Stimulated activated CD8-positive, alpha-beta memory T cell treated with anti-CD3 and anti-CD28 coated beads, Interleukin-7, amount 100 ng/mL, for 4 hours (primary cell): Measurements from ENCODE around the gene ACY1.
"Not testable (repeated sequence)": the region's sequence is repeated elsewhere in the genome, so short reads cannot be mapped to it uniquely, and the experiment has no call there.

Experiments used
- DNase-seq, 2 donors: peaks; one replicate each; pipeline ENCODE4 v3.0.0-alpha.2; 2020; ENCODE audit warnings: low read depth in 2 of 2

Gene ACY1

DNA sequence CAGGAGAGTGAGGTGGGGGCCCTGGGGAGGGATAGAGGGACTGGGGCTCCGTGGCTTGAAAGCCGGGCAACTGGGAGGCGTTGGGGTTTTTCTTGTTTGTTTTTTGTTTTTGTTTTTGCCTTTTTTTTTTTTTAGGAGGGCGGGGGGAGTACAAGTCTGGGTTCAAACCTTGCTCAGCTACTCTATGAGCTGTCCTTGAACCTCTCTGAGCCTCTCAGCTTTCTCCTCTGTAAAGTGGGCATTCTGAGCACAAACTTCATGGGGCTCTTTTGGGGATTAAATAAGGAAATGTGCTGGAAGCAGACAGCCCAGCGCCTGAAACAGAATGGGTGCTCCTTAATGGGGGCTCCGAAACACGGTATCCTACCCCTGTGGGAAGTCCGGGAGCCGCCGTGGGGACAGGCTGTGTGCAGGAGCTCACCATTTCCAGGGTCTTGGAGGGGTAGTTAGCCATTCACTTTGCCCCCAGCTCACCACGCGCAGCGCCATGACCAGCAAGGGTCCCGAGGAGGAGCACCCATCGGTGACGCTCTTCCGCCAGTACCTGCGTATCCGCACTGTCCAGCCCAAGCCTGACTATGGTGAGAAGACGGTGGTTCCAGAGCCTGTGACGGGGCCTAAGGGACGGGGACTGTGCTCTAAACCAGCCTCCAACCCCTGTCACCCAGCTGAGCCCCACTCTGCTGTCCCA, 388 bp downstream of the ACY1 start:
- no peak for DNase-seq

DNA sequence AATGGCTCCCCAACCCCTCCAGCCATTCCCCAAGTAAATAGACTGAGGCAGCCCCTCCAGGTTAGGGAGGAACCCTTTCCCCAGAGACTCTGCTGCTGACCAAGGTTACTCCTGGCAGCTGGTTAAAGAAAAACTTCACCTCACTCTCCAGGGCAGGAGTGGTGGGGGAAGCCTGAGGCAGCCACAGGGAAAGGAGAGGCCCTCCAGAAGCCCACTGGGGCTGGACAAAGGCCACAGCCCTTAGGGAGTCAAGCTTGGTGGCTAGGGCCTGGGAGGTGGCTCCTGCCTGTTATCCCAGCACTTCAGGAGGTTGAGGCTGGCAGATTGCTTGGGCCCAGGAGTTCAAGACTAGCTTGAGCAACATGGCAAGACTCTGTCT, 923 bp downstream of the ACY1 start:
- DNase-seq = no peak

DNA sequence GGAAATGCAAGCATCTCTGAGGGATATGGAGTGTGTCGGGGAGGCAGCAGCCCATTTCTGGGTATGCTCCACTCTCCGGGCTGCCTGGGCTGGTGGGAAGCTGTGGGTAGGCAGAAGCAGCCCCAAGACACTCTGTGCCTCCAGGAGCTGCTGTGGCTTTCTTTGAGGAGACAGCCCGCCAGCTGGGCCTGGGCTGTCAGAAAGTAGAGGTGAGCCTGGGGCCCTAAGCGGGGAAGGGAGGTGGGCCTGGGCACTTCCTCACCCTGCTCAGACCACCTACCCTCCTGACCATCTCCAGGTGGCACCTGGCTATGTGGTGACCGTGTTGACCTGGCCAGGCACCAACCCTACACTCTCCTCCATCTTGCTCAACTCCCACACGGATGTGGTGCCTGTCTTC, 1.7 kb downstream of the ACY1 start:
- DNase-seq = no peak

DNA sequence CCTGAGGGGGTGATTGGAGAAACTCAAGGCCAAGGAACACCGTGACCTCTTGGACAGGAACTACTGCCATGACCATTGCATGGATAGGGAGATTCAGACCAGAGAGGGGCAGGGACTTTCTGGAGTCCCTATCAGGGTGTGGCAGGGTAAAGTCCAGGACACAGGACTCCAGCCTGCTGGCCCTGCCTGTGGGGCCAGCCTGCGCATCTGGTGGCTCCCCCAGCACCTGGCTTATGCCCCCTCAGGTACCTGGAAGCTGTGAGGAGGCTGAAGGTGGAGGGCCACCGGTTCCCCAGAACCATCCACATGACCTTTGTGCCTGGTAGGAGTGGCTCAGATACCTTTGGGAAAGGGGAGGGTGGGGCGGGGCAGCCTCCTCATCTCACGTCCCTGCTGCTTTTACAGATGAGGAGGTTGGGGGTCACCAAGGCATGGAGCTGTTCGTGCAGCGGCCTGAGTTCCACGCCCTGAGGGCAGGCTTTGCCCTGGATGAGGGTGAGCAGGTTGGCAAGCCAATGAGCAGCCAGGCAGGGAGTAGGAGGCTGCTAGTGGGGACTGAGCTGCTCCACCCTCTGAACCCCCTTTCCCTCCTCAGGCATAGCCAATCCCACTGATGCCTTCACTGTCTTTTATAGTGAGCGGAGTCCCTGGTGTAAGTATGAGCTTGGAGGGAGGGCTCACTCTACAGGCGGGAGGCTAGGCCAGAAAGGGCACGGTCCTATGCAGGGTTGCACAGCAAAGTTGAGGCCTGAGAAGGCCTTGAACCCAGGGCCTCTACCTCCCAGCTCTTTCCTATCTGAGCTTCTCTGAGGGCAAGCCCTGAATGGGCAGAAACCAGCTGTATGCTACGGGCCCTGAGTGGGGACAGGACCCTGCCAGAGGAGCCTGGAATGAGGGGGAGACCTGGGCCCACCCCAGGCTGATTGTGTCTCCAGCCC, 2.9 kb downstream of the ACY1 start:
- DNase-seq = no peak

DNA sequence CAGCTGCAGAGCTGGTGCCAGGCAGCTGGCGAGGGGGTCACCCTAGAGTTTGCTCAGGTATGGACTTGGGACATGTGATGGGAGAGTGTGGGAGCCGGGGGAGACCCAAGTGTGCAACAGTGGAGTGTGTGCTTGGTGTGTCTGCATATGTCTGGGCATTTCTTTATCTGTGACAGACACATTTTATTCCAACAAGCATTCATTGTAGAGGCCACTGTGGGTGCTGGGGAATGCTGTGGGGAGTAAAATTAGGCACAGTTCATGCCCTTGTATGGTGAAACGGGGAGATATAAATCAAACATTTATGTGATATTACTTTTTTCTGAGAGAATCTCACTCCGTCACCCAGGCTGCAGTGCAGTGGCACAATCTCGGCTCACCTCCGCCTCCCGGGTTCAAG, 4.2 kb downstream of the ACY1 start:
- no peak for DNase-seq

DNA sequence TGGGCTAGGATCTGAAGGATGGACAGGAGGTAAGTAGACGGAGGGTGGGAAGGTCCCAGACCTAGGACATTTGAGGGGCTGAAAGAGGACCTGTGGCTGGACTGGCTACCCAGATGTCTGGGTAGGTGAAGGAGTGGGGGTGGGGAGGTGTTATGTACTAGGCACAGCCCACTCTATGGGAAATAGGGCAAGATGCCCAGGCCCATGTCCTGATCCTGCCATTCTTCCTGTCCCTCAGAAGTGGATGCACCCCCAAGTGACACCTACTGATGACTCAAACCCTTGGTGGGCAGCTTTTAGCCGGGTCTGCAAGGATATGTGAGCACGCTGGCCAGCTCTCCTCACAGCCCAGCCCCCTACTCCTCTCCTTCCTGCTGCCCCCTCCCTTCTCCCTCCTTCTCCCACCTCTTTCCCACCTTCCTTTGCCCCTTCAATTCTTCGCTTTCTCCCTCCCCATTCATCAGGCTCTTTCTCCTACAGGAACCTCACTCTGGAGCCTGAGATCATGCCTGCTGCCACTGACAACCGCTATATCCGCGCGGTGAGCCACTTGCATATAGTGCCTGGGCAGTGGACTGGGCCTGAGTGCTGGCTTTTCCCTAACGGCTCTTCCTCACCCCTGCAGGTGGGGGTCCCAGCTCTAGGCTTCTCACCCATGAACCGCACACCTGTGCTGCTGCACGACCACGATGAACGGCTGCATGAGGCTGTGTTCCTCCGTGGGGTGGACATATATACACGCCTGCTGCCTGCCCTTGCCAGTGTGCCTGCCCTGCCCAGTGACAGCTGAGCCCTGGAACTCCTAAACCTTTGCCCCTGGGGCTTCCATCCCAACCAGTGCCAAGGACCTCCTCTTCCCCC, 5.2 kb downstream of the ACY1 start:
- DNase-seq = no peak

DNA sequence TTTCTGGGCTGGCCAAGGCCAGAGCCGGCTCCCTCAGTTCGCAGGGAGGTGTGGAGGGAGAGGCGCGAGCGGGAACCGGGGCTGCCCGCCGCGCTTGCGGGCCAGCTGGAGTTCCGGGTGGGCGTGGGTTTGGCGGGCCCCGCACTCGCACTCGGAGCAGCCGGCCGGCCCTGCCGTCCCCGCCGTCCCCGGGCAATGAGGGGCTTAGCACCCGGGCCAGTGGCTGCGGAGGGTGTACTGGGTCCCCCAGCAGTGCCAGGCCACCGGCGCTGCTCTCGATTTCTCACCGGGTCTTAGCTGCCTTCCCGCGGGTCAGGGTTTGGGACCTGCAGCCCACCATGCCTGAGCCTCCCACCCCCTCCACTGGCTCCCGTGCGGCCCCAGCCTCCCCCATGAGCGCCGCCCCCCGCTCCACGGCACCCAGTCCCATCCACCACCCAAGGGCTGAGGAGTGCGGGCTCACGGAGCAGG, 7.2 kb downstream of the ACY1 start:
- not testable (repeated sequence) for DNase-seq

DNA sequence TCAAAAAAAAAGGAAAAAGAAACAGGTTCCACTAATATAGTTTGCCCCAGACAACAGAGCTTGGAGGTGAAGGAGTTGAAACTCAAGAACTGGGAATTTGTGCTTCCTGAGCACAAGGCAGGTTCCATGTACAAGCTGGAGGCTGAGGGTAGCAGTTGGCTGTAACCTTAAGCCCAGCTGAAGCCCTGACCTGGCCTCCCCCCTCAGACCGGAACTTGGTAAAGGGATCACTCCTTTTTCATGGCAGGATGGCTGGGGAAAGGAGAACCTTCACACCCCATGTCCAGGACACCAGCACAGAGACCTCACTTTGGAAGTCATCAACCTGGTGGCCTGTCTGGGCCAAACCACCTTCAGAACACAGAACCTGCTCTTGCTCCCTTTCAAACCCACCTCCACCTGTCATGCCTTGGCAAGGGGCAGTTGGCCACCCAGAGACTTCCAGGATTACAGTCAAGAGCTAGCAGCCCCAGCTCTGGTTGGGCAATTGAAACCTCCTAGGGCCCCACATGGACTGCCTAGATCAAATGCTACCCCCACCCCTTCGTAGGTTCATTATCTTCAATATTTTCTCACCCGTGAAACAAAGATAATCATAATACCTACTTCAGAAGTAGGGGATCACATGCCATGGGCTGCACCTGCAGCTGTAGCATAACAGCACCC, 8.8 kb downstream of the ACY1 start:
- DNase-seq = no peak

DNA sequence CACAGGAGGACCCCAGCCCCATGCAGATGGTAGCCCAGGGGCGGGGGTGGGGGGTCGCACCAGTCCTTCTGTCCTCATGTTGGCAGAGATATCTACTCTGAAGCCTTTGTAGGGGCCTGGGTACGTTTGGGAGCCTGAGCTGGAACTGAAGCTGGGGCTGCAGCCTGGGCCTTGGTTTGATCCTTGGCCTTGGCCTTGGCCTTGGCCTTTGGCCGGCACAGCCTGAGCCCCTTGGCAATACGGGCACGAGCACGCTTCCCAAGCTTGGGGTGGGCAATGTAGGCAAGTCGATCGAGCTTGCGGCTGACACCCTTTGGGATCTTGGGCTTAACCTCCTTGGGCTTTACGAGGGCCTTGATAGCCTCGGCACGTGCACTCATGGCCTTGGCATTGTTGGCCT, 10.3 kb downstream of the ACY1 start:
- DNase-seq = not testable (repeated sequence)

DNA sequence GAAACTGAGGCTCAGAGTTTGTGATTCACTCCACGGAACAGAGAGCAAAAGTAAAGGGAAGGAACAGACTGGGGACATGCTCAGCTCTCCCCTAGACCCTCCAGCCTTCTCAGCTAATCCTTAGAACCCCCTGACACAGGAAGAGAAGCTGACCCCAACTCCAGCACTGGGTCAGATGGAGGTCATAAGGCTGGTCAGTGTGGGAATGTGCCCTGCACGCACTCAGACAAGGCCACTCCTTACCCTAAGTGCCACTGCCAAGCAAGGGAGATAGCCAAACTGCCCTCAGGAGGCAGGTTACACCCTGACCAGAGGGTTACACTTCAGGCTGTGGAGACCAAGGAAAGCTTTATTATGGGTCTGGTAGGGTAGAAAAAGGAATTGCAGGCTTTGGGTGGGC, 11.2 kb downstream of the ACY1 start:
- no peak for DNase-seq

DNA sequence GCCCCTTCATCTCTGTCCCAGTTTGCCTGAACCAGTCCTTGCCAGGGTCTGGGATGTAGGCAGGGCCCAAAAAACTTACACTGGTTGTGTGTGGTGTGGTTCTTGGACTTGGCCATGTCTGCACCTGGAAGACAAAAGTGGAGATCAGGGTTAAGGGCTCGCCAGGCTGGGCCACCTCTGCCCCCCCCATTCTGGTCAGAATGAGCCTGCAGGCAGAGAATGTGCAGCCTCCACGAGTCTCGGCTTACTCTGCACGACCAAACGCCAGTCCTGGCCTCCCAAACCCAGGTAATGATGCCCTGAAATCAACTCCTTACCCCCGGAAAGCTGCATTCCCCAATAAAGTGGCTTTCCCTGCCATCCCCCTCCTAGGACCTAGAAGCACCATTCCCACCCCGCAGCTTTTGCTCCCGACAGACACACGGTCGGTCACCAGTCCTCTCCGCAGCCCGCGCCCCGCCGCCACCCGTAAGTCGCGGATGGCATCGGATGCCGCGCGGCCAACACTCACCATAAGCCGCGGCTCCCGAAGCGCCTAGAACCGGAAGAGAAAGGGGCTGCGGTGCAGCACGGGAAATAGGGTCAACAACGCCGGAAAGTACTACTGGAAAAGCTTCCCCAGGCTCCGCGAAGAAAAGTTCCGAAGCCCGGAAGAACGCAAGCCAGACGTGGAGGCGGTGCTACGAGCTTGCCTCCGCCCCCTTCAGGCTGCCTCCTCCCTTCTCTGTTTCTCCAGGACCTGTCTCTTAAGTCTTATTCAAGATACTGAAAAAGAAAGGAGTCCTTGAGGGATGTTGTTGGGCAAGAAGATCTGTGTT, 12.2 kb downstream of the ACY1 start, which contains the start of gene RPL29:
Gene RPL29 (minus strand): TSS at position 550 of the 818 bp plus-strand sequence. CDS start 434 bp downstream, at position 116.
- DNase-seq = peak; percentile 84 to 85

DNA sequence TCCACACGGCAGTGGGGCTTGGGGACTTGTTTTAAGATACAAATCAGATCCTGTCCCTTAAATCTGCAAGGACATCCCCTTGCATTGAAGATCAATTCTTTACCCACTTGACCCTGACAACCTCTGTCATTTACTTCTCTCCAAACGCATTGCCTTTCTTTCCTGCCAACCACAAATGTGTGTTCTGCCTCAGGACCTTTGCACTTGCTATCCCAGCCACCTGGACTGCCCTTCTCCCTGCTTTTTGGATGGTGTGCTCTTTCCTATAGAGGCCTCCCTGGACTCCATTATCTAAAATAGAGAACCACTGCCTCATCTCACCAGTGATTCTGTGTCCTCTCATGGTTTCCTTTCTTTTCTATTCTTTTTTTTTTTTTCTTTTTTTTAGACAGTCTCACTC, 13.8 kb downstream of the ACY1 start:
- no peak for DNase-seq

DNA sequence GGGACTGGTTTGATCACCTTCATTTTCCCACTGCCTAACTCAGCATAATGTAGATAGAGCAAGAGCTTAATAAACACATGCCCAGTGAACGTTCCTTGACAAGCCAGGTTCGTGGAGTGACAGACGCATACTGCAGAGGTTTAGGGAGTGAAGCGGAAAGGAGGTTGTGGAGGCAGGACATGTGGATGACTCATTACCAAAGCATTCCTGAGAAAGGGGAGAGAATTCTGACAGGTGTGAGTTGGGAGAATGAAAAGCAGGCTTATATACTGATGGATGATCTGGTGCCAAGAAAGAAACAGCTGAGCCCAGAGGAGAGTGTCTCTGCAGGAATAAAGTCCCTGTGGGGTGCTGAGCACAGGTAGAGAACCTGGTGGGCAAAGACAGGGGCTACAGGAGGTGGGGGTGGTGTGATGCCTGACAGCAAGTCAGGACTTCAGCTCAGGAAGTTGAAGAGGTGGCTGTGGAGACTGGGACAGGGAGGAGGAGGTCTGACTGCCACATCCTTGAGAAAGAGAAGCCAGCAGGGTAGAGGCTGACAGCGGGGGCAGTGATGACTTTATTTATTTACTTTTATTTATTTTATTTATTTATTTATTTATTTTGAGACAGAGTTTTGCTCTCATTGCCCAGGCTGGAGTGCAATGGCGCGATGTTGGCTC, 14.7 kb downstream of the ACY1 start:
- no peak for DNase-seq

DNA sequence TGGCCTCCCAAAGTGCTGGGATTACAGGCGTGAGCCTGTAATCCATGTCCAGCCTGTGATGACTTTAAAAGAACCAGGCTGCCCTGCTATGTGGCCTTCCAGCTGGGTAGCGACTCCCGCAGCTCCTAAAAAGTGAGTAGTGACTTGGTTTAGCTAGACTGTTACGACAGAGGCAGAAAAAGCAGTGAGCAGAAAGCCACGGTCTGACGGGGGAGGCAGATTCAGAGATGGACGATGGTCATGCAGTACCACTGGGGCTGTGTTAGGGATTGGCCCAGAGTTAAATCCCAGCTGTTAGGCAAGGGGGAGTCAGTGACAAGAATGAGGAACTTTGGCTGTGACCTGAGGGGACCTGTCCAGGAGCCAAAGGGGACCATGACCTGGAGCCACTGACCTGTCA, 15.4 kb downstream of the ACY1 start:
- no peak for DNase-seq

DNA sequence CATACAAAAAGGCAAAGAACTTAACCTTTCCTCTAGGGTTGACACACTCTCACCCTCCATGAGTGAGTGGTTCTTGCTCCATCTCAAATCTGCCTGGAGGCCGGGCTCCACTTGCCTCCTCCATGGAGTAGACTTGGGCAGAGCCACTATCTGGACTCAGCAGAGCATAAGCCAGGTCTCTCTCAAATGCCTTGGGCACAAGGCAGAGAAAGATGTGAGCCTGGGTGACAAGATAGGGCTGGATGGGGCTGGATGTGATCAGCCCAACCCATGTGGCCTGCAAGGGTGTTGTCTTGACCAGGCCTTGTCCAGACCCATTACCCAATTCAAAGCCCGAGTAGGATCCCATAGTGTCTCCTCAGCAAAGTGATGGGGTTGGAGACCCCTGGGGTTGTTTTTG, 16.5 kb downstream of the ACY1 start:
- no peak for DNase-seq

DNA sequence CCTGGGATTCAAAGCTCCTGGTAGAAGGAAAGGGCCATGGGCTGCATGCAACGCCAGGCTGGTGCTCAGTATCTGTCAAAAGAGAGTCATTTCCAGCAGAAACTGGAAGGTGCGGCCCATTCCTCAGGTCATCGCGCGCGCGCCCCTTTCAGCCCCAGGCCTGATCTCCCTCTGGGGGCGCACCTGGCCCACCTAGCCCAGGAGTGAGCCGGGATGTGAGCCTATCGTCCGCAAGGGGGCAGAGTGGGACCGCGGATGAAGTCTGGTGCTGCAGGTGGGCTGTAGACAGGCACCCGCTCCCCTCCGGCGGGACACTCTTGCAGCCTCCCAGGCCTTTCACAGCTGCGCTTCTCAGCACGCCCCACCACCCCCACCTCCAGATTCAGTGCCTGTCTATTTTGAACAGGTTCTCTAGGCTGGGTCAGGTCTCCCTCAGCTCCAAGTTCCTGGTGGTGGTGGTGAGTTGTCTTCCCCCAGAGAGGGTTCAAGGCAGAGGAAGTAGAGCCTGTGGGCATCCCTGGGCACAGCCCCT, 18.2 kb downstream of the ACY1 start:
- peak; percentile 74 to 75 for DNase-seq

DNA sequence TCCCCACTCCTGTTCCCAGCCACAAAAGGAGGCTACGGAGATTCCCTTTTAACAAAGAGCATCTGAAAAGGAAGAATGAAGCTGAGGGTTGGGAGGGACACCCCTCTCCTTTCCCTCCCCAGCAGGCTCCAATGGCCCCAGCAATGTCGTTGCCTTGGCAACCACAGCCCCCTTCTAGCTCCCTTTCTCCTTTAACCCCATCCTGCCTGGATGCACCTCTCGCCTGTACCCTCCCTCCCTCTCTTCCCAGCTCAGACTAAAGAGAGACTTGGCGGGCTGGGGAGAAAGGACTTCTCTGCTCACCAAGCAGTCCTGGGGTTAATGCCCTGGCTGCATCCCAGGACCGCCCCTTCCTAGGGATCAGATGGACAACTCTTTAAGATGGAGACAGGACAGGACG, 19.4 kb downstream of the ACY1 start:
- DNase-seq = no peak

DNA sequence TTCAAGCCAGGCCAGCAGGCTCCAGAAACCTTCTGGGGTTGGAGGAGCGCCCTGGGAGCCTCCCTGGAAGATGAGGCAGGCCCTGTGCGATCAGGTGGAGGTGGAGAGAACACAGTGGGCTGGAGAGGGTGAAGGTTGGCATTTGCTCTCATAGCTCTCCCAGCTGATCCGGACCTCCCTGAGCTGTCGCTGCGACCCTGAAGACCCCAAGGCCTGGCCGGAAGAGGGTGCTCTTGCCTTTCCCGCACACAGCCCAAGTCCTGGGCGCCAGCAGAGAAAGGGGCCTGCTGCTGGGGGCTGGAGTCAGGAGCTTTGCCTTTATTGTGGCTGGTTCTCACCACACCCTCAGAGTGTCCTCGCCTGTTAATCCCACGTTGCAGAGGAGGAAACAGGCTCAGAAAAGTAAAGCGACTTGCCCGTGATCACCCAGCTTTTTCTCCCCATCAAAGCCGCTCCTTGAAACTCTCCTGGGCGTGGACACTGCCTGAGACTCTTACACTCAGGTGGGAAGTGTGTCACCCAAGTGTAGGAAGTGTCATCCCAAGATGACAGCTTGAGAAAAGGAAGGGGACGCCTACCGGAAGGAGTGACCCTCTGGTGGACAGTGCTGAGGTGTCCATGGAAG, 20.9 kb downstream of the ACY1 start:
- no peak for DNase-seq

DNA sequence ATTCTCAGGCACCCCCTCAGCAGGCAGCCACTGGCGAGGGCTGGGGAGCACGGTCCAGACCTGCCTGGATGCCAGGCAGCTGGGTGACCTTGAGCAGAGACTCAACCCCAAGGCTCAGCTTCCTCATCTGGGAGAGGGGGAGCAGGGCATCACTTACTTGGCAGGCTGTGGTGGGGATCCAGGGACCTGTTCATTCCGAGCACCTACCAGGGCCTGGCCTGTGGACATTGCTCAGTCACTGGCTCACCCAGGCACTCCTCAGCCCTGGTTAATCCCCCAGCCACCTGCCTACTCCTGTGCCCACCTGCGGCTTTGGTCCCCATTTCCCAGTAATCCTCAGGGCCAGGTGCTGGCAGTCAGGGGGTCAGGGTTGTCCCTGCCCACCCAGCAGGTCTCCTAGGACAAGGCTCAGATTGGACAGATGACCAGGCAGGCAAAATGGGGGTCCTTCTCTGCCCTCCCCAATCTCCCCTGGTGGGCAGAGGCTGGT, 21.6 kb downstream of the ACY1 start:
- no peak for DNase-seq
